ENCODE results near the gene XRCC4.

Gene XRCC4

DNA sequence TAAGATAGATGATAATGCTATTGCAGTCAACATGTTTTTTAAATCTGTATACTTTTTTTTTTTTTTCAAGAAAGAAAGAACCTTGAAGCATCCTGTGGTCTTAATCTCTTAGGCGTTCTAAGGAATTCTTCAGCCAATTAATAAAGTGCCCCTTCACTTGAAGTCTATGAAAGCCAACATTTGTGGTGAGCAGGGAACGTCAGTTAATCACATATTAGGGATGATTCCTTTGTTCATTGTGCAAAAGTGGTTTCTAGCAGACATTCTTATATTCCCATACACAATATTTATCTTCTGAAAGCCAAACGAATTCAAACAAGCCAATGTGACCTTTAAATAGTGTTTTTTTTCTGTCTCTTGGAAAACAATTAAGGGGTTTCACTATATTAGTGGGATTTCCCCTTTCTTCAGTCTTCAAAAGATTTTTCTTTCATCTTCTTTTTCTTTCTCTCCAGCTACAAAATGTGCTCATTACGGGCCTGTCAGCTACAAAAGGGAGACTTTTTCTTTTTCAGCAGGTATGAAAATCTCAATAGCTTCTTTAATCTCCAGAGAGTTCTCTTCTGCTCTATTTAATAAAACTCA, 40.3 kb upstream of the XRCC4 start:
- TF ChIP-seq, protein P1, sequence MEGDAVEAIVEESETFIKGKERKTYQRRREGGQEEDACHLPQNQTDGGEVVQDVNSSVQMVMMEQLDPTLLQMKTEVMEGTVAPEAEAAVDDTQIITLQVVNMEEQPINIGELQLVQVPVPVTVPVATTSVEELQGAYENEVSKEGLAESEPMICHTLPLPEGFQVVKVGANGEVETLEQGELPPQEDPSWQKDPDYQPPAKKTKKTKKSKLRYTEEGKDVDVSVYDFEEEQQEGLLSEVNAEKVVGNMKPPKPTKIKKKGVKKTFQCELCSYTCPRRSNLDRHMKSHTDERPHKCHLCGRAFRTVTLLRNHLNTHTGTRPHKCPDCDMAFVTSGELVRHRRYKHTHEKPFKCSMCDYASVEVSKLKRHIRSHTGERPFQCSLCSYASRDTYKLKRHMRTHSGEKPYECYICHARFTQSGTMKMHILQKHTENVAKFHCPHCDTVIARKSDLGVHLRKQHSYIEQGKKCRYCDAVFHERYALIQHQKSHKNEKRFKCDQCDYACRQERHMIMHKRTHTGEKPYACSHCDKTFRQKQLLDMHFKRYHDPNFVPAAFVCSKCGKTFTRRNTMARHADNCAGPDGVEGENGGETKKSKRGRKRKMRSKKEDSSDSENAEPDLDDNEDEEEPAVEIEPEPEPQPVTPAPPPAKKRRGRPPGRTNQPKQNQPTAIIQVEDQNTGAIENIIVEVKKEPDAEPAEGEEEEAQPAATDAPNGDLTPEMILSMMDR (conservative IDR thresholded peaks at IDR 0.05), result no peak
- no peak for TF ChIP-seq ZFX (IDR thresholded peaks at IDR 0.05)

GRCh38 chr5:83038924-83039323, 38.4 kb upstream of the XRCC4 start:
- H3K27ac ChIP-seq, result no peak overlapping the region
- TF ChIP-seq ZFX (IDR thresholded peaks at IDR 0.05), result no peak
- TF ChIP-seq, protein P1 (conservative IDR thresholded peaks at IDR 0.05), result no peak

More for the DNA sequence above, 40.3 kb upstream of the XRCC4 start:
- no peak overlapping the region for H3K27ac ChIP-seq

GRCh38 chr5:83042507-83042906, 34.8 kb upstream of the XRCC4 start:
- TF ChIP-seq, protein P1 (conservative IDR thresholded peaks at IDR 0.05), result no peak
- no peak for TF ChIP-seq ZFX (IDR thresholded peaks at IDR 0.05)
- H3K27ac ChIP-seq, result no peak overlapping the region

- H3K27ac ChIP-seq, result no peak overlapping the region
- TF ChIP-seq, protein P1 (conservative IDR thresholded peaks at IDR 0.05), result no peak
- TF ChIP-seq ZFX (IDR thresholded peaks at IDR 0.05), result no peak
Observed at GRCh38 chr5:83044926-83045325, 32.4 kb upstream of the XRCC4 start.

- H3K27ac ChIP-seq, result no peak overlapping the region
- no peak for TF ChIP-seq ZFX (IDR thresholded peaks at IDR 0.05)
- TF ChIP-seq, protein P1 (conservative IDR thresholded peaks at IDR 0.05), result no peak
Observed at GRCh38 chr5:83048277-83048676, 29.1 kb upstream of the XRCC4 start.

GRCh38 chr5:83048811-83049210, 28.5 kb upstream of the XRCC4 start:
- TF ChIP-seq, protein P1 (conservative IDR thresholded peaks at IDR 0.05), result no peak
- no peak for TF ChIP-seq ZFX (IDR thresholded peaks at IDR 0.05)
- no peak overlapping the region for H3K27ac ChIP-seq

DNA sequence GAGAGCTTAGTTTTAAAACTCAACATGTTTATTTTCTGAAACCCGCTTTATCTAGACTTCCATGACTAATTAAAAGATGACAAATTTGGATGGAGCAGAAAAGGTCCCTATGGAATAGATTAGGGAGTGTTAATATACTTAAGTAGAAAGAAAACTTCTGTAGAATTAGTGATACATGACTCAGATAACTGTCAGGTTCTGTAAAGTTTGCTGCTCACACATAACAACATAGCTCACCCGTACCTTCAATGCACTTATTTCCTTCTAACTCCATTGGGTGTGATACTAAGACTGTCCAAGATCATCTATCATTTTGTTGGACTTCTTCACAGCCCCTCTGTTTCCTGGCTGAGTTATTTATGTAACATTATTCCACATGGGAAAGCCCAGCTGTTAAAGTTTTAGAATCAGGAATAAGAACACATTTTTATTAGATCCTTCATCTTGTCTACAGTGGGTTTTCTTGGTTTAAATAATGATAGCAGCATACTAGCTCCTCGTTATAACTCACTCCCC, 27.9 kb upstream of the XRCC4 start:
- no peak overlapping the region for H3K27ac ChIP-seq
- TF ChIP-seq ZFX (IDR thresholded peaks at IDR 0.05), result no peak
- TF ChIP-seq, protein P1 (conservative IDR thresholded peaks at IDR 0.05), result no peak
